GM19468 (cell line): ENCODE measurements around the gene SECTM1.

Experiments used
- ATAC-seq: cut with Tn5 transposase; IDR thresholded peaks from one replicate; pipeline ENCODE4 v1.9.1; 2021; ENCODE audit warnings: mild to moderate bottlenecking, moderate library complexity, moderate number of reproducible peaks; ENCODE audit not compliant: unreplicated experiment; ENCODE audit errors: extremely low read depth

The SECTM1 gene

GRCh38 chr17:82318772-82319606 is 14.6 kb downstream of the SECTM1 start:
- ATAC-seq, result no peak

- no peak for ATAC-seq
These were observed 15.4 kb downstream of the SECTM1 start for GRCh38 chr17:82318169-82318498.

GRCh38 chr17:82317394-82318168 is 16.0 kb downstream of the SECTM1 start, which contains the start of gene CD7:
TSS of gene CD7 (minus strand) at chr17:82317608. CDS start at chr17:82317495, 113 bp downstream.
- ATAC-seq, result no peak

- ATAC-seq, result no peak
These were observed 16.7 kb downstream of the SECTM1 start for GRCh38 chr17:82316651-82317393.

- no peak for ATAC-seq
These were observed 17.7 kb downstream of the SECTM1 start for GRCh38 chr17:82315703-82316358.

- ATAC-seq, result no peak
These were observed 18.6 kb downstream of the SECTM1 start for GRCh38 chr17:82314727-82315605.

- no peak for ATAC-seq
These were observed 19.4 kb downstream of the SECTM1 start for GRCh38 chr17:82314012-82314726.

GRCh38 chr17:82313195-82314011 is 20.2 kb downstream of the SECTM1 start:
- ATAC-seq, result no peak

GRCh38 chr17:82311971-82312370 is 21.6 kb downstream of the SECTM1 start:
- ATAC-seq, result no peak

- ATAC-seq, result no peak
These were observed 22.7 kb downstream of the SECTM1 start for GRCh38 chr17:82310877-82311276.

GRCh38 chr17:82309656-82310570 is 23.7 kb downstream of the SECTM1 start:
- no peak for ATAC-seq

- ATAC-seq, result no peak
These were observed 27.8 kb downstream of the SECTM1 start for GRCh38 chr17:82305727-82306300.

- no peak for ATAC-seq
These were observed 28.5 kb downstream of the SECTM1 start for GRCh38 chr17:82304826-82305726.

- no peak for ATAC-seq
These were observed 29.4 kb downstream of the SECTM1 start for GRCh38 chr17:82303944-82304808.
